ENCODE results near the gene MRGPRG.
A peak's percentile ranks its signal among the peaks of the same experiment; 100 is the strongest.

MRGPRG gene

DNA sequence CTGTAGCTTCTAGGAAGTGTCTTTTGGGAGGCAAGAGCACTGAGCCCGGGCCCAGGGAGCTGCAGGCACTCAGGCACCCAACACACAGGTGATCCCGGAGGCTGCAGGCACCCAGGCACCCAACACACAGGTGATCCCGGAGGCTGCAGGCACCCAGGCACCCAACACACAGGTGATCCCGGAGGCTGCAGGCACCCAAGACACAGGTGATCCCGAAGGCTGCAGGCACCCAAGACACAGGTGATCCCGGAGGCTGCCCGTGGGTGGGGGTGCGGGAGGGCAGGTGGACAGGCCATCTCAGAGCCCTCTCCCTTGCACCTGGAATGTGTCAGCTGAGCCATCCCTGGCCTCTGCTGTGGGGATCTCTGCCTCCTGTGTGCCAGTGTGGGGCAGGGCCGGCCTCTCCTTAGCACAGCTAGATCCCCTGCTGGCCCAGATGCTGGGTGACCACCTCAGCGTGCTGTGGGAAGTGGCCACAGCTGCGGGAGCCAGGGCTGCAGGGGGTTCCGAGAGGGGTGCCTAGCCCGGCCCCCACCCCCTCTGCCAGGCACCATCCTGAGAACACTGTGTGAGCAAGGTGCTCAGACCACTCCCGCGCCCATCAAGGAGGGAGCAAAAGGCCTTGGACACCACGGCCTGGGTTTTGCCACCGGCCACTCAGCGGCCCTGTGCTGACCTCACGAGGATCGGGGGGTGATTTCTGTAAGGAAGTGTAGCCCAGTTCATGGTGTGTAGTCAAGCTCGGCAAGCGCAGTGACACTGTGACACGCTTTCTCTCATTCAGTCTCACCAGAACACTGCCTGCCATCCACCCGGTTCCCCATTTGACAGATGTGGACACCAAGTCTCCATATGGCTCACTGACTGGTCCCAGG, 14.2 kb downstream of the MRGPRG start:
- Mint-ChIP-seq H3K4me3 (no peak overlapping the region), H3K9me3 (no peaks in the 10 kb centered on the region), H3K4me1 (peaks cover 20% of the 10 kb centered on the region), H3K27me3 (peaks cover 36% of the 10 kb centered on the region), H3K27ac (no peak overlapping the region)
- ATAC-seq (no peak), DNase-seq (no peak)

GRCh38 chr11:3203221-3204043, 15.2 kb downstream of the MRGPRG start:
- ATAC-seq: no peak
- DNase-seq: no peak
- H3K4me1 Mint-ChIP-seq: peaks cover 20% of the 10 kb centered on the region
- H3K27ac Mint-ChIP-seq: no peak overlapping the region
- H3K27me3 Mint-ChIP-seq: peaks cover 36% of the 10 kb centered on the region
- no peak overlapping the region for H3K4me3 Mint-ChIP-seq
- no peaks in the 10 kb centered on the region for H3K9me3 Mint-ChIP-seq

DNA sequence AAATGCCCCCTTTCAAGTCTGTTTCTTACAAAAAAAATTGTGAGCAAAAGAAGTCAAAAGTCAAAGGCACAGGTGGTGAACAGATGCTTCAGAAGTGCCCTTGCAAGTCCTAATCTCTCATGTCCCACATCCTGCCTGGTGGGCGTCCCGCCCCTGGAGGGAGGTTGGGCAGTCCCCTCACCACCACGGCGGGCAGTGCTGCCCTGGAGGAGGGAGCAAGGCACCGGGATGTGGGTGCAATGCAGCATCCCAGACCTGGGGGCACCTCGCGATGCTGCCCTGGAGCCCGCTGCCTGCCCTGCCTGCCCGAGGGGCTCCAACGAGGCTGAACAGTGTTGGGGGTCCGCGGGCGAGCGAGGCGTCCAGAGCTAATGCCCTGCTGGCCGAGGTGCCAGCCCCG, 15.9 kb downstream of the MRGPRG start:
- peak in 1 of 2 donors; percentile 26 for DNase-seq
- peak; percentile 47 for ATAC-seq
- Mint-ChIP-seq H3K4me3 (no peak overlapping the region), H3K9me3 (no peaks in the 10 kb centered on the region), H3K4me1 (peaks cover 20% of the 10 kb centered on the region), H3K27me3 (peaks cover 36% of the 10 kb centered on the region), H3K27ac (peak overlapping the region in 1 of 2 donors; percentile 7)

GRCh38 chr11:3202305-3202704, 16.3 kb downstream of the MRGPRG start:
- ATAC-seq (no peak), DNase-seq (no peak)
- no peaks in the 10 kb centered on the region for H3K9me3 Mint-ChIP-seq
- H3K27ac Mint-ChIP-seq: no peak overlapping the region
- H3K27me3 Mint-ChIP-seq: peaks cover 40% of the 10 kb centered on the region
- H3K4me1 Mint-ChIP-seq: peaks cover 20% of the 10 kb centered on the region
- H3K4me3 Mint-ChIP-seq: no peak overlapping the region

DNA sequence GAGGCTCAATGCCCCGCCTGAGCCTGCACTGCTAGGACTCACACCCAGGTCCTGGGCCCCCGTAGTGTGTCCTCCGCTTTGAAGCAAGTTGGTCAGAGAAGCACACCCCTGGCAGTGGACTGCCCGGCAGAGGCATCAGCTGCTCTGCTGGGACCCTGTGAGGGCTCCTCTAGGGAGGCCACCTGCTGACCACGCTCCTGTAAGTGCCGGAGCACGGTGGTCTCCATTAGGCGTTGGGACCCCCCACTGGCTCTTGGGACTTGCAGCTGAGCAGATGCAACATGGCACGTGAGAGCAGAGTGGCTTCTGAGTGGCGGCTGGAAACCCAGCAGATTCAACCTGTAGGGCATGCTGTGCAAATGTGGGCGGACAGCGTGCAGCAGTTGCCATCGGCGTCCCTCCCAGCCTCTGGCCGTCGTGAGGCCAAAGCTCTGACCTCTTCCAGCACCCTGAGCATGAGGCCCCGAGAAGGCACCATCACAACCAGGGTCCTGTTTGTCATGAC, 16.9 kb downstream of the MRGPRG start:
- Mint-ChIP-seq H3K9me3 (no peaks in the 10 kb centered on the region), H3K4me1 (peaks cover 20% of the 10 kb centered on the region), H3K4me3 (no peak overlapping the region), H3K27ac (peak overlapping the region in 1 of 2 donors; percentile 54), H3K27me3 (peaks cover 45% of the 10 kb centered on the region)
- DNase-seq (no peak), ATAC-seq (no peak)

GRCh38 chr11:3201112-3201581, 17.5 kb downstream of the MRGPRG start:
- DNase-seq (no peak), ATAC-seq (no peak)
- H3K27ac Mint-ChIP-seq: no peak overlapping the region
- peaks cover 46% of the 10 kb centered on the region for H3K27me3 Mint-ChIP-seq
- no peak overlapping the region for H3K4me3 Mint-ChIP-seq
- H3K9me3 Mint-ChIP-seq: no peaks in the 10 kb centered on the region
- H3K4me1 Mint-ChIP-seq: peaks cover 20% of the 10 kb centered on the region

GRCh38 chr11:3200388-3201111, 18.1 kb downstream of the MRGPRG start:
- Mint-ChIP-seq H3K27ac (peak overlapping the region in 1 of 2 donors; percentile 42), H3K27me3 (peaks cover 46% of the 10 kb centered on the region)

DNA sequence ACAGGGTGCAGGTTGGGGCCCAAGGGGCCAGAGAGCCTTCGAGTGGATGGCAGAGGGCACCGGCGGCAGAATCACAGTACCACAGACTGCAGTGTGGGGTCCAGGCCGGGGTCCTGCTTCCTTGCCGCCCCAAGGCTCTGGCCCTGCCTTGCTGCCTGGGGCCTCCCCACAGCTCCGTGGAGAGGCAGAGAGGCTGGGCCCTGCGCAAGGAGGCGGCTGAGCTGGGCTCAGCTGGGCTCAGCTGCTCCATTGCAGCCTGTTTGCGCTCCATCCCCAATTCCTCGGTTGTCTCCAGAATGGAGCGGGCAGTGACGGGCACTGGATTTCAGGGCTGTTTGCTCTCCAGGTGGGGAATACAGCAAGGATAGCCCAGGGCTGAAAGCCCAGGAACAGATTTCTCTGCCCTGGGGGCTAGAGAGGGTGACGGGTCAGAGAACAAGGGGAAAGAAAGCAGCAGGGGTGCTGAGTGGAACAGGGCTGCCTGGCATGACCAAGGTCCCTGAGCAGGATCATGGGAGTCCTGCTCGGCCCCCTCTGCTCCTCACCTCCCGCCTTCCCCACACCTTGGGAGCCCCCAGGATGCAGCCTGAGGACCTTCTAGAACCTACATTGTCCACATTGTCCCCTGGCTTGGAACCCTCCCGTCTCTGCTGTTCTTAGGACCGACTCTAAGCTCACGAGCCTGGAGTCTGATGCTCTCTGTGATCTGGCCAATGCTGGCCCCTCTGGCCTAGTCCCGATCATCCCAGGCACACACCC, 18.9 kb downstream of the MRGPRG start:
- no peaks in the 10 kb centered on the region for H3K9me3 Mint-ChIP-seq
- H3K4me3 Mint-ChIP-seq: no peak overlapping the region
- DNase-seq (no peak), ATAC-seq (no peak)
- H3K27me3 Mint-ChIP-seq: peaks cover 46% of the 10 kb centered on the region
- peak overlapping the region in 1 of 2 donors; percentile 59 for H3K27ac Mint-ChIP-seq
- H3K4me1 Mint-ChIP-seq: peaks cover 20% of the 10 kb centered on the region

More at GRCh38 chr11:3200388-3201111, 18.1 kb downstream of the MRGPRG start:
- Mint-ChIP-seq H3K4me1 (peaks cover 20% of the 10 kb centered on the region), H3K4me3 (no peak overlapping the region), H3K9me3 (no peaks in the 10 kb centered on the region)
- DNase-seq: no peak
- no peak for ATAC-seq

DNA sequence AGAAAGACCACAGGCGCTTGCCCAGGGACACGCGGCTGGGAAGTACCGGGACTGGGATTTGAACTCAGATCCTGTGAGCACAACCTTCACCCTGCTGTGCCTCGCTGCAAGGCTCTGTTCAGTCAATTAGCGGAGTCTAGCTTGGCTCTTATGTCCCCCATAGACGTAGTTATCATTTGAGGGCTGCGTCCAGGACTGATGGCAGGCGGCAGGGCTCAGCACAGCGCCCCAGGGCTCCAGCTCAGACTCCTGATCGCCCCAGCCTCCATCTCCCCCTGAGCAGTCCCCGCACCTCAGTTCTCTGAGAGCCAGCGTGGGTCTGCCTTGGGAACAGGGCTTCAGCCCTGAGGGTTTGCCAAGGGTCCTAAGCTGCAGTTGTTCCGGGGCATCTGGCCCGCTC, 19.8 kb downstream of the MRGPRG start:
- ATAC-seq (no peak), DNase-seq (no peak)
- H3K27me3 Mint-ChIP-seq: peaks cover 46% of the 10 kb centered on the region
- H3K4me3 Mint-ChIP-seq: no peak overlapping the region
- H3K4me1 Mint-ChIP-seq: peaks cover 20% of the 10 kb centered on the region
- H3K9me3 Mint-ChIP-seq: no peaks in the 10 kb centered on the region
- no peak overlapping the region for H3K27ac Mint-ChIP-seq

GRCh38 chr11:3197878-3198528, 20.6 kb downstream of the MRGPRG start:
- Mint-ChIP-seq H3K9me3 (no peaks in the 10 kb centered on the region), H3K4me3 (no peak overlapping the region), H3K4me1 (peaks cover 19% of the 10 kb centered on the region), H3K27me3 (peaks cover 39% of the 10 kb centered on the region), H3K27ac (no peak overlapping the region)
- no peak for ATAC-seq
- no peak for DNase-seq

GRCh38 chr11:3197044-3197695, 21.4 kb downstream of the MRGPRG start:
- no peak overlapping the region for H3K4me3 Mint-ChIP-seq
- H3K27ac Mint-ChIP-seq: peak overlapping the region in 1 of 2 donors; percentile 65
- DNase-seq: no peak
- peaks cover 30% of the 10 kb centered on the region for H3K27me3 Mint-ChIP-seq
- peaks cover 11% of the 10 kb centered on the region for H3K4me1 Mint-ChIP-seq
- H3K9me3 Mint-ChIP-seq: no peaks in the 10 kb centered on the region
- no peak for ATAC-seq

DNA sequence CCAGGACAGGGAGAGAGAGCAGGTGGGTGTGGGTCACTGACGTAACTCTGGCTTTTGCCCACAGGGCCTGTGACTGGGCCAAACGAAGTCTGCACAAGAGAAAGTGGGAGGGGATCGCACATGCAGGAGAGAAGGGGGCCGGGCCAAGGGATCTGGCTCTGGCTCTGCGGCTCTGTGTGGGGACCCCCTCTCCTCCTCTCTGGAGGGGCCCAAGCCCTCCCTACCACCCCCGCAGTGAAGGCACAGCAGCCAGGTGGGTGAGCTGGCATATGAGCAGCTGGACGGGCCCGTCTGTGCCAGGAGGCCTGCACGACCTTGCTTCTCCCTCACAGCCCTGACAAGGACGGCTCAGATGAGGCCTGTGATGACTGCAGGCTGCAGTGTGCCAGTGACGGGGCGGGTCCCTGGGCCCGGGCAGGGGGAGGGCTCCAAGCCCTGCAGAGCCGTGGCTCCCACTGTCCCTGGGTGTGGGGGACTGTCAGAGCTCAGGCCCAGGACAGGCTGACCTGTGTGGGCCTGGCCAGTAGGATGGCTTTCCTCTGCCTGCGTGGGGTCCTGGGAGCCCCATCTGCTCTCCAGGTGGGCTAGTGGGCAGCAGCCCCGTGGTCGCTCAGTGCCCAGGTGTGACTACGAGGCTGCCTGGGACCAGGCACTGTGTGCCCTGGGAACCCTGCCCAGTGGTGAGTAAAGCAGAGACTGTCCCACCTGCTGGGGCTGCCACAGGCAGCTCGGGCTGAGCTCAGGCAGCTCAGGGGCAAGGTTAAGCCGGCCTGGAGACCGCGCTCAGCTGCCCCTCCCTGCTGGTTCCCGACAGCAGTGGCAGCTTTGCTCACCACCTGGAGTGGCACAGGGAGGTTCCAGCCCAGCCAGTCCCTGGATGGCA, 22.2 kb downstream of the MRGPRG start:
- no peaks in the 10 kb centered on the region for H3K9me3 Mint-ChIP-seq
- no peak overlapping the region for H3K27ac Mint-ChIP-seq
- peaks cover 4% of the 10 kb centered on the region for H3K4me1 Mint-ChIP-seq
- H3K27me3 Mint-ChIP-seq: peaks cover 23% of the 10 kb centered on the region
- ATAC-seq: peak; percentile 17
- DNase-seq: no peak
- no peak overlapping the region for H3K4me3 Mint-ChIP-seq

Data from stimulated activated naive CD8-positive, alpha-beta T cell treated with anti-CD3 and anti-CD28 coated beads, Interleukin-15, amount 100 ng/mL, for 72 hours (primary cell).